ENCODE data around the gene GPER1. TPM values are rescaled to one million over a fixed set of nuclear protein-coding genes. Genes with fewer than 3 reads are reported as not detected.
A peak's percentile ranks its signal among the peaks of the same experiment; 100 is the strongest.

Gene GPER1
- total and polyA plus RNA-seq, 2 experiments from 2014 or later = 0.89 TPM; not detected in 1

GRCh38 chr7:1120791-1121190, 32.9 kb downstream of the GPER1 start:
- 0 out of 2 replicates have a peak, but pooled peaks cover 4% of the 10 kb centered on the region for H3F3A ChIP-seq (replicated peaks; ENCODE audit: low read depth)
- H3K27me3 ChIP-seq (ENCODE audit: insufficient read depth) = no peaks in the 10 kb centered on the region
- H3K79me2 ChIP-seq (replicated peaks; ENCODE audit: insufficient read depth) = peaks cover 64% of the 10 kb centered on the region
- H3K4me1 ChIP-seq (ENCODE audit: insufficient read depth) = peaks cover 4% of the 10 kb centered on the region
- TF ChIP-seq JUNB (IDR thresholded peaks at IDR 0.05; ENCODE audit: unreplicated experiment) (no peak), ETS1 (IDR thresholded peaks at IDR 0.05) (no peak)
- no peaks in the 10 kb centered on the region; the same call in 2 of the 3 replicates for H3K9me3 Mint-ChIP-seq
- H3K27ac ChIP-seq (ENCODE audit: low read depth) = no peak overlapping the region
- H3K4me1 Mint-ChIP-seq = peaks cover 16% of the 10 kb centered on the region
- H3K36me3 ChIP-seq (ENCODE audit: insufficient read depth) = no peaks in the 10 kb centered on the region
- H3K4me3 Mint-ChIP-seq = no peak overlapping the region
- ATAC-seq (no peak), DNase-seq (ENCODE audit: low spot score) (no peak)
- H3K4me3 ChIP-seq = no peak overlapping the region
- H3K27ac Mint-ChIP-seq = peak overlapping the region; percentile 44; the same call in 1 of the 2 replicates
- no peaks in the 10 kb centered on the region for H3K9me2 ChIP-seq (ENCODE audit: insufficient read depth)
- peaks cover 20% of the 10 kb centered on the region for H3K36me3 Mint-ChIP-seq (ENCODE audit: low read depth)
- peaks cover 10% of the 10 kb centered on the region for H3K27me3 Mint-ChIP-seq (ENCODE audit: insufficient read depth, low read depth, poor library complexity)
- no peak overlapping the region for H3K4me2 ChIP-seq
- no peak overlapping the region for H2AFZ ChIP-seq
- peaks cover 10% of the 10 kb centered on the region for H4K20me1 ChIP-seq (replicated peaks; ENCODE audit: insufficient read depth)

GRCh38 chr7:1121476-1121875, 33.6 kb downstream of the GPER1 start:
- Mint-ChIP-seq H3K4me1 (peaks cover 16% of the 10 kb centered on the region), H3K36me3 (ENCODE audit: low read depth) (peaks cover 18% of the 10 kb centered on the region), H3K27ac (no peak overlapping the region), H3K27me3 (ENCODE audit: insufficient read depth, low read depth, poor library complexity) (peaks cover 7% of the 10 kb centered on the region), H3K4me3 (no peak overlapping the region), H3K9me3 (no peaks in the 10 kb centered on the region; the same call in 2 of the 3 replicates)
- Histone ChIP-seq H3K27ac (ENCODE audit: low read depth) (no peak overlapping the region), H3K27me3 (ENCODE audit: insufficient read depth) (no peaks in the 10 kb centered on the region), H3K79me2 (replicated peaks; ENCODE audit: insufficient read depth) (peaks cover 65% of the 10 kb centered on the region), H3K36me3 (ENCODE audit: insufficient read depth) (no peaks in the 10 kb centered on the region), H2AFZ (no peak overlapping the region), H3F3A (replicated peaks; ENCODE audit: low read depth) (0 out of 2 replicates have a peak, but pooled peaks cover 4% of the 10 kb centered on the region), H3K4me1 (ENCODE audit: insufficient read depth) (peaks cover 4% of the 10 kb centered on the region), H3K9me2 (ENCODE audit: insufficient read depth) (no peaks in the 10 kb centered on the region), H3K4me3 (no peak overlapping the region), H3K4me2 (no peak overlapping the region), H4K20me1 (replicated peaks; ENCODE audit: insufficient read depth) (peaks cover 10% of the 10 kb centered on the region)
- DNase-seq (ENCODE audit: low spot score) = no peak
- no peak for ATAC-seq
- no peak for TF ChIP-seq REST (IDR thresholded peaks at IDR 0.05; ENCODE audit: unreplicated experiment)
- TF ChIP-seq STAT1 (IDR thresholded peaks at IDR 0.05; ENCODE audit: unreplicated experiment) = no peak
- no peak for TF ChIP-seq ZNF114 (CRISPR knock-in tag; IDR thresholded peaks at IDR 0.05)
- no peak for TF ChIP-seq EZH2phosphoT487 (IDR thresholded peaks at IDR 0.05; ENCODE audit: unreplicated experiment)
- TF ChIP-seq POLR2AphosphoS5 (IDR thresholded peaks at IDR 0.05; ENCODE audit: low read depth) = no peak
- no peak for TF ChIP-seq ZNF462 (CRISPR knock-in tag; IDR thresholded peaks at IDR 0.05)
- TF ChIP-seq JUNB (IDR thresholded peaks at IDR 0.05; ENCODE audit: unreplicated experiment) = no peak
- no peak for TF ChIP-seq CTCF (conservative IDR thresholded peaks at IDR 0.05; ENCODE audit: low read depth in 2 of 2)
